ENCODE data around the gene CDC42EP2. TPM values are rescaled to one million over a fixed set of nuclear protein-coding genes. Genes with fewer than 3 reads are reported as not detected.
A peak's percentile ranks its signal among the peaks of the same experiment; 100 is the strongest.

The CDC42EP2 gene
- total and polyA plus RNA-seq, 2 of the 13 experiments (the other 11 are each of a cell fraction or from before 2014, with no cell fraction given) = 2.3 to 7.1 TPM

- peak; percentile 26; the same call in 1 of the 2 replicates for TF ChIP-seq STAT6 (CRISPR knock-in tag; IDR thresholded peaks at IDR 0.05; ENCODE audit: borderline replicate concordance)
- TF ChIP-seq AGO2 (optimal IDR thresholded peaks at IDR 0.05; ENCODE audit: low read depth, low read length) = no peak
- no peak for TF ChIP-seq CERS6 (CRISPR knock-in tag; IDR thresholded peaks at IDR 0.05)
- TF ChIP-seq ZNF646 (CRISPR knock-in tag; IDR thresholded peaks at IDR 0.05) = peak; percentile 19; the same call in 1 of the 2 replicates
- peak; percentile 81; the same call in 1 of the 2 replicates for TF ChIP-seq NFIC (IDR thresholded peaks at IDR 0.05; ENCODE audit: low read length)
- TF ChIP-seq ZBTB20 (CRISPR knock-in tag; IDR thresholded peaks at IDR 0.05; ENCODE audit: borderline replicate concordance, low read depth) = 0 out of 2 replicates have a peak, but pooled peaks have one; percentile 31
- TF ChIP-seq ARID4A (CRISPR knock-in tag; IDR thresholded peaks at IDR 0.05; ENCODE audit: borderline replicate concordance) = peak; percentile 22; the same call in 1 of the 2 replicates
- TF ChIP-seq ZNF563 (CRISPR knock-in tag; IDR thresholded peaks at IDR 0.05) = 0 out of 2 replicates have a peak, but pooled peaks have one; percentile 27
These were observed 9.0 kb upstream of the CDC42EP2 start (continued) for GRCh38 chr11:65305501-65306268.
